Fibroblast of lung (primary cell): ENCODE results near the gene RERE. TPM values are rescaled to one million over a fixed set of nuclear protein-coding genes. Genes with fewer than 3 reads are reported as not detected.
A peak's percentile ranks its signal among the peaks of the same experiment; 100 is the strongest.

Source experiments
- DNase-seq, 2 donors: peaks; one replicate each; pipeline versions ENCODE4 v3.0.0 to v3.0.0-alpha.2; 2010; ENCODE audit warnings: low read depth in 2 of 2
- H2AFZ ChIP-seq: 2 replicates; pipeline ENCODE4 v1.5.1; 2012; ENCODE audit warnings: low read length, control low read depth, inconsistent platforms
- H3K27ac ChIP-seq: 2 replicates; pipeline ENCODE4 v1.5.1; 2011; ENCODE audit warnings: low read length, control low read depth; ENCODE audit not compliant: insufficient read depth
- H3K27me3 ChIP-seq: 2 replicates; pipeline ENCODE4 v1.5.1; 2011; ENCODE audit warnings: mild to moderate bottlenecking, low read length; ENCODE audit not compliant: control insufficient read depth, insufficient read depth
- H3K36me3 ChIP-seq: 2 replicates; pipeline ENCODE4 v1.5.1; 2011; ENCODE audit warnings: low read length; ENCODE audit not compliant: control insufficient read depth, insufficient read depth
- H3K4me1 ChIP-seq: 2 replicates; pipeline ENCODE4 v1.5.1; 2011; ENCODE audit warnings: low read length; ENCODE audit not compliant: control insufficient read depth, insufficient read depth; ENCODE audit errors: extremely low read depth
- H3K4me2 ChIP-seq: 2 replicates; pipeline ENCODE4 v1.5.1; 2011; ENCODE audit warnings: low read length, control low read depth; ENCODE audit not compliant: insufficient read depth; ENCODE audit errors: extremely low read depth
- H3K4me3 ChIP-seq, 4 experiments: fragments of 200-600 bp in 1 of 4; sonication (generic) in 1 of 4; replicated peaks in 1 of 4; 2 replicates each; pipeline ENCODE4 v1.5.1; 2011 to 2016; ENCODE audit warnings: low read length in 4 of 4, low read depth in 3 of 4, mild to moderate bottlenecking in 3 of 4, control low read depth in 2 of 4, inconsistent platforms in 1 of 4, mixed read lengths in 1 of 4; ENCODE audit not compliant: insufficient read depth in 1 of 4; ENCODE audit errors: control extremely low read depth in 1 of 4
- H3K79me2 ChIP-seq: 2 replicates; pipeline ENCODE4 v1.5.1; 2012; ENCODE audit warnings: mild to moderate bottlenecking, low read length, inconsistent platforms; ENCODE audit not compliant: control insufficient read depth, insufficient read depth
- H3K9ac ChIP-seq: 2 replicates; pipeline ENCODE4 v1.5.1; 2011; ENCODE audit warnings: mild to moderate bottlenecking, low read length, control low read depth; ENCODE audit not compliant: insufficient read depth
- H3K9me3 ChIP-seq: 2 replicates; pipeline ENCODE4 v1.5.1; 2012; ENCODE audit warnings: low read depth, low read length; ENCODE audit not compliant: control insufficient read depth, insufficient read depth
- H4K20me1 ChIP-seq: 2 replicates; pipeline ENCODE4 v1.5.1; 2011; ENCODE audit warnings: low read length; ENCODE audit not compliant: control insufficient read depth, insufficient read depth; ENCODE audit errors: extremely low read depth
- EZH2 ChIP-seq: IDR thresholded peaks from 2 replicates; pipeline ENCODE4 v1.5.1; 2012; ENCODE audit warnings: low read length, control low read depth, mild to moderate bottlenecking; ENCODE audit errors: missing control alignments
- polyA plus RNA-seq, 2 donors: library from polyadenylated mRNA; depleted of rRNA in 1 of 2; stranded (reverse) in 1 of 2; unstranded in 1 of 2; fragments of >200 nt; gene quantifications; 2 replicates each; pipeline ENCODE4 v1.2.1, GENCODE V29; 2011 to 2012; ENCODE audit warnings: missing spikeins in 1 of 2
- total RNA-seq: library from RNA; depleted of rRNA; stranded (reverse); fragments of >200 nt; gene quantifications from 2 replicates; pipeline ENCODE4 v1.2.1, GENCODE V29; 2014
- TF ChIP-seq, protein P1 (sequence below), 2 donors: IDR thresholded peaks in 1 of 2; conservative IDR thresholded peaks in 1 of 2; 1 replicate in 1 of 2; 2 replicates in 1 of 2; pipeline ENCODE4 v1.5.1; 2011 to 2012; ENCODE audit warnings: low read length in 2 of 2, control low read depth in 1 of 2, inconsistent platforms in 1 of 2, low read depth in 1 of 2, mild to moderate bottlenecking in 1 of 2

The RERE gene
- total and polyA plus RNA-seq, 2 donors (not counting 1 experiment from before 2014, with no cell fraction given) = 3.7 to 51.0 TPM

- Histone ChIP-seq H3K4me1 (no peaks in the 10 kb centered on the region), H3K9ac (no peak overlapping the region), H4K20me1 (no peaks in the 10 kb centered on the region), H3K79me2 (peaks cover 3% of the 10 kb centered on the region), H3K36me3 (no peaks in the 10 kb centered on the region), H3K27ac (no peak overlapping the region), H3K4me2 (no peak overlapping the region), H3K27me3 (no peaks in the 10 kb centered on the region), H3K4me3 (no peak overlapping the region), H3K9me3 (no peaks in the 10 kb centered on the region), H2AFZ (no peak overlapping the region)
- DNase-seq = peak; percentile 53 to 57
- TF ChIP-seq, protein P1, sequence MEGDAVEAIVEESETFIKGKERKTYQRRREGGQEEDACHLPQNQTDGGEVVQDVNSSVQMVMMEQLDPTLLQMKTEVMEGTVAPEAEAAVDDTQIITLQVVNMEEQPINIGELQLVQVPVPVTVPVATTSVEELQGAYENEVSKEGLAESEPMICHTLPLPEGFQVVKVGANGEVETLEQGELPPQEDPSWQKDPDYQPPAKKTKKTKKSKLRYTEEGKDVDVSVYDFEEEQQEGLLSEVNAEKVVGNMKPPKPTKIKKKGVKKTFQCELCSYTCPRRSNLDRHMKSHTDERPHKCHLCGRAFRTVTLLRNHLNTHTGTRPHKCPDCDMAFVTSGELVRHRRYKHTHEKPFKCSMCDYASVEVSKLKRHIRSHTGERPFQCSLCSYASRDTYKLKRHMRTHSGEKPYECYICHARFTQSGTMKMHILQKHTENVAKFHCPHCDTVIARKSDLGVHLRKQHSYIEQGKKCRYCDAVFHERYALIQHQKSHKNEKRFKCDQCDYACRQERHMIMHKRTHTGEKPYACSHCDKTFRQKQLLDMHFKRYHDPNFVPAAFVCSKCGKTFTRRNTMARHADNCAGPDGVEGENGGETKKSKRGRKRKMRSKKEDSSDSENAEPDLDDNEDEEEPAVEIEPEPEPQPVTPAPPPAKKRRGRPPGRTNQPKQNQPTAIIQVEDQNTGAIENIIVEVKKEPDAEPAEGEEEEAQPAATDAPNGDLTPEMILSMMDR (conservative IDR thresholded peaks at IDR 0.05 in 1 of 2, IDR thresholded peaks at IDR 0.05 in 1 of 2; ENCODE audit: low read depth in 1 of 2, low read length in 2 of 2) = no peak
- TF ChIP-seq EZH2 = no peak
These were observed 138.0 kb downstream of the RERE start for GRCh38 chr1:8679395-8679800.

- Histone ChIP-seq H3K4me2 (no peak overlapping the region), H3K4me1 (no peaks in the 10 kb centered on the region), H3K36me3 (no peaks in the 10 kb centered on the region), H3K4me3 (no peak overlapping the region), H3K27ac (no peak overlapping the region), H3K27me3 (no peaks in the 10 kb centered on the region), H3K9ac (no peak overlapping the region), H2AFZ (no peak overlapping the region), H4K20me1 (no peaks in the 10 kb centered on the region), H3K79me2 (peaks cover 3% of the 10 kb centered on the region), H3K9me3 (no peaks in the 10 kb centered on the region)
- peak in 1 of 2 donors; percentile 52 for DNase-seq
- TF ChIP-seq, protein P1 (conservative IDR thresholded peaks at IDR 0.05 in 1 of 2, IDR thresholded peaks at IDR 0.05 in 1 of 2; ENCODE audit: low read depth in 1 of 2, low read length in 2 of 2) = no peak
- no peak for TF ChIP-seq EZH2
These were observed 138.6 kb downstream of the RERE start for GRCh38 chr1:8678673-8679394.

GRCh38 chr1:8677782-8678181 is 139.7 kb downstream of the RERE start:
- H3K27me3 ChIP-seq = no peaks in the 10 kb centered on the region
- no peak overlapping the region for H2AFZ ChIP-seq
- no peak overlapping the region for H3K9ac ChIP-seq
- no peaks in the 10 kb centered on the region for H3K9me3 ChIP-seq
- peaks cover 2% of the 10 kb centered on the region for H3K79me2 ChIP-seq
- H3K36me3 ChIP-seq = no peaks in the 10 kb centered on the region
- H3K4me3 ChIP-seq = no peak overlapping the region
- TF ChIP-seq EZH2 = no peak
- TF ChIP-seq, protein P1 (conservative IDR thresholded peaks at IDR 0.05 in 1 of 2, IDR thresholded peaks at IDR 0.05 in 1 of 2; ENCODE audit: low read depth in 1 of 2, low read length in 2 of 2) = no peak
- H3K4me2 ChIP-seq = no peak overlapping the region
- H3K4me1 ChIP-seq = no peaks in the 10 kb centered on the region
- no peak for DNase-seq
- H4K20me1 ChIP-seq = no peaks in the 10 kb centered on the region
- H3K27ac ChIP-seq = no peak overlapping the region
